GM18508 (cell line): ENCODE data around the gene ATAD3B.
"Not testable (repeated sequence)": the region's sequence is repeated elsewhere in the genome, so short reads cannot be mapped to it uniquely, and the experiment has no call there.

Experiments used
- ATAC-seq: cut with Tn5 transposase; IDR thresholded peaks from one replicate; pipeline ENCODE4 v1.9.1; 2021; ENCODE audit warnings: moderate number of reproducible peaks; ENCODE audit not compliant: insufficient read depth, unreplicated experiment

Gene ATAD3B

DNA sequence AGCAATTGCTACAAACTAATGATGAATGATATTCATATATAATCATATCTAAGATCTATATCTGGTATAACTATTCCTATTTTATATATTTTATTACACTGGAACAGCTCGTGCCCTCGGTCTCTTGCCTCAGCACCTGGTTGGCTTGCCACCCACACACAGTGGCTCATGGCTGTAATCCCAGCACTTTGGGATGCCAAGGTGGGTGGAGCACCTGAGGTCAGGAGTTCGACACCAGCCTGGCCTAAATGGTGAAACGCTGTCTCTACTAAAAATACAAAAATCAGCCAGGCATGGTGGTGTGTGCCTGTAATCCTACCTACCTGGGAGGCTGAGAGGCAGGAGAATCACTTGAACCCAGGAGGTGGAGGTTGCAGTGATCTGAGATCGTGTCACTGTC lies 34.2 kb downstream of the ATAD3B start:
- ATAC-seq: not testable (repeated sequence)

DNA sequence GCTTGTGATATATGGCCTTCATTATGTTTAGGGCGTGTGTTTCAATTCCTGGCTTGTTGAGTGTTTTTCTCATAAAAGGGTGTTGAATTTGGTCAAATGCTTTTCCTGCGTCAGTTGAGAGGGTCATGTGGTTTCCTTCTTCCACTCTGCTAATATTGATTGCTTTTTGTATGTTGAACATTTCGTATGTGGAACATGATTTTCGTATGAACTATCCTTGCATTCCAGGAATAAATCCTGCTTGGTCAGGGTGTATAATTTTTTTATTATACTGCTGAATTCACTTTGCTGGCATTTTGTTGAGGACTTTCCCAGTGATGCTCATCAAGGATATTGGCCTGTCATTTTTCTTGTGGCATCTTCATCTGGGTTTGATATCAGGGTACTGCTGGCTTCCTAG lies 35.7 kb downstream of the ATAD3B start:
- ATAC-seq: no peak

DNA sequence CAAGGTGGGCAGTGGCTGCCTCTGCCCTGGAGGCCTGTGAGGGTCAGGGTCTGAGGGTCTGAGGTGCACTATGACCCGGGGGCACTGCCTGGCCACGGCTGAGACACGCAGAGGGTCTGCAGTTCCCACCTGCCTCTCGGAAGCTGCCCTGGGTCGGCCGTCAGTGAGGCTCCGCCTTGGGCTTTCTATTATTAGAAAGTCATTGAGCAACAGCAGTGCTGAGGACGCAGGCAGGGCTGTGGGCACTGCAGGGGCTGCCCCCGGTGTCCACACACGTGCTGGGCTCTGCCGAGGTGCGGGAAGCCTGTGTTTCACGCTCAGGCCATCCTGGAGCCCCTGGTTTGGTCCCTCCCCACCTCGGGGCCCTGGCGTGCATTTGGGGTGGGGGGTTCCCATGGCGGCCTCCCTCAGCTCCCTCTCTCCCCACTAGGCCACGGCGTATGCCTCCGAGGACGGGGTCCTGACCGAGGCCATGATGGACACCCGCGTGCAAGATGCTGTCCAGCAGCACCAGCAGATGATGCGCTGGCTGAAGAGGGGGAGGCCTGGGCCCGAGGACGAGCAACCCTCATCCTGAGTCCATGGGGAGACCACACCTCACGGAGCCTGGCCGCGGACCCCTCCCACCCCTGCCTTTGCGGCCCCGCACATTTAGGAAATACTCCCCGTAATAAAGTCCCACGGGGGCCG lies 37.4 kb downstream of the ATAD3B start:
- ATAC-seq: not testable (repeated sequence)

DNA sequence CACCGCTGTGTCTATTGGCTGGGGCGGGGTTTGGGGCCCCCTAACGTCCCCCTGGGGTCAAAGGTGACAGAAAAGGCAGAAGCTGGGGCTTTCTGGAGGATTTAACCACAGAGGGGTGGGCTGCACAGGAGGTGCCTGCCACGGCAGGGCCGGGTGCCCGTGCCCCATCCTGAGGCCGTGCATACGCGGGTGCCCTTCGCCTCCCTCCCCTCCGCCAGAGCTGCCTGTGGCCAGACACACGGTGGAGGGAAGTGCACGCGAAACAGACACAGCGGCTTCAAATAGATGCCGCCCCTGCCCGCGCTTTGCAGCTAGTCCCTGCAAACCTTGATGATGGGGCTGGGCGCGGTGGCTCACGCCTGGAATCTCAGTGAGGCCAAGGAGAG lies 37.9 kb downstream of the ATAD3B start:
- ATAC-seq: not testable (repeated sequence)

DNA sequence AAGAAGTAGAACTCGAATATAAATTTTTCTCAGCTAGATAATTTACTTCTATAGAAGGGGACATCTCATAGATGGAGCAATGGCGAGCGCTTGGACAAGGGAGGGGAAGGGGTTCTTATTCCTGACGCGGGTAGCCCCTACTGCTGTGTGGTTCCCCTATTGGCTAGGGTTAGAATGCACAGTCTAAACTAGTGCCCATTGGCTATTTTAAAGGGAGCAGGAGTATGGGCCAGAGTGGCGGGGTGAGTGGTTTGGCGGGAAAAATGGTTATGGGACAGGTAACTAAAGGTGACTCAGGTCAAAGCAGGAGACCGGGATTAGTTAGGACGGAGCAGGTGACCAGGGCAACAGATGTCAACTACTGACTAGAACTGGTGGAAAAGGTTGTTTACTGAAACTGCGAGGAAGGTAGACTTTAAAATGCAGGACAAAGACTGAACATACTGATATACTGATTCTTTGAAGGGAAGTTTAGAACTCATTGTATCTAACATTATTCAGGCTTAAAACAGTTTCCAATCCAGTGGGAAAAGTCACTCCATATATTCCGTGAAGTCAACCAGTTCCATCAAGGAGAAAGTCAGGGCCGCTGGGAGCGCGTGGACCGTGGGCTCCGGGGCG lies 39.5 kb downstream of the ATAD3B start:
- no peak for ATAC-seq

DNA sequence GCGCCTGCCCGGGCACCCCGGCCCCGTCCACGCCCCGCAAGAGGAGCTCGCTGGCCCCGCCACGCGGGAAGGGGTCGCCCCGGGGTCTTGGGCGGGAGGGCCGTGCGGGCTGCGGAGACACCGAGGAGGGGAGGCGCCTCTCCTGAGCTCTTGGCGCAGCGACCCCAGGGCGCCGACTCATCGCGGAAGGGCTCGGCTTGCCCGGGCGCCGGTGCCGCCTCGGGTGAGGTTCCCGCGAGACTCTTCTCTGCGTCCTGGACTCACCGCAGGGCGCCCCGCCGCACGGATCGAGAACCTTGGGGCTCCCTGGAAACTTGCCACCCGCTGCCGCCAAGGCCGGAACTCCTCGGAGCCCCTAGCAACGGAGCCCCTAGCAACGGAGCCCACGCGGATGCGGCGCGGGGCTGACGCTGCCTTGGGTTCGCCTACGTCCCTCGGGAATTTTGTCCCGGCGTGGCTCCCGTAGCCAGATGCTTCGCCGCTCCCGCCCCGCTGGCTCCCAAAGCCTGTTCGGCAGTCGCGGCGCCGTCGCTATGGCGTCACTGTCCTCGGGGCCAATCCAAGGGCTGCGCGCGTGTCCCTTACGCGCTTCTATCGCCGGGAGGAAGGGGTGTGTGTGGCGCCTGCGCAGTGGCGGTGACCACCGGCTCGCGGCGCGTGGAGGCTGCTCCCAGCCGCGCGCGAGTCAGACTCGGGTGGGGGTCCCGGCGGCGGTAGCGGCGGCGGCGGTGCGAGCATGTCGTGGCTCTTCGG lies 40.1 kb downstream of the ATAD3B start, which contains the start of gene ATAD3A:
ATAD3A (plus strand) TSS at position 630 of the 753 bp plus-strand sequence; CDS start at position 737, 107 bp downstream.
- no peak for ATAC-seq

DNA sequence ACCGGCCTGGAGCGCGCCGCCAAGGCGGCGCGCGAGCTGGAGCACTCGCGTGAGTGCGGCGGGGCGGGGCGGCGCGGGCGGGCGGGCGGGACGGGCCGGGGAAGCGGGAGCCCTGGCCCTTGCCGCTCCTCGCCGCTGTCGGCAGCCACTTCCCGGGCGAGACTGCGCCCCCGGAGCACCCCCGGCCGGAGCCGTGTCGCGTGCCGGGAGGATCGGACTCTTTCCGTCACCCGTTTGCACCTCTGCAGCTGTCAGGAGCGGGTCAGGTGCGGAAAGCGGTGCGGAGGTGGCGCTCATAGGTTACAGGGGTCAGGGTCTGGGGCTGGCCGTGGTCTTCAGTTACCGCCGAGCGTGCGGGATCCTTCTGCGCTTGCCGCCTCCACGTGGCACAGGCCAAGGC lies 40.9 kb downstream of the ATAD3B start:
- not testable (repeated sequence) for ATAC-seq

DNA sequence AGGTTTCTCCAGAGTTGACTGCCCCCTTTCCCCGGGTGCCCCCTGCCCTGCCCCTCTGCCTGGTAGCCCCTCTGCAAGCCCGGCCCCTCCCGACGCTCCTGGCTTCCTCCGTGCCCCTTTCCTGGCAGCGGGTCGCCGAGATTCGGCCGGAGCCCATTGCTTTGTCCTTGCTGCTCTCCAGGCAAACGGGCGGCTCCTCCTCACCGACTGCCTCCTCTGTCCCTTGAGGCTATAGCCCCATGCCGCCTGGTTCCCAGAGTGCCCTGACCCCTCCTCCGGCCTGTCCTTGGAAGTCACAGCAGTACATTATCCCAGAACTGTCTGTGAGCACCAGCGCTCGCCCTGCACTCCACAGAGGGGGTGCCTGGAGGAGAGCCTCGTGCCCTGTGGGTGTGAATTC lies 42.1 kb downstream of the ATAD3B start:
- not testable (repeated sequence) for ATAC-seq

DNA sequence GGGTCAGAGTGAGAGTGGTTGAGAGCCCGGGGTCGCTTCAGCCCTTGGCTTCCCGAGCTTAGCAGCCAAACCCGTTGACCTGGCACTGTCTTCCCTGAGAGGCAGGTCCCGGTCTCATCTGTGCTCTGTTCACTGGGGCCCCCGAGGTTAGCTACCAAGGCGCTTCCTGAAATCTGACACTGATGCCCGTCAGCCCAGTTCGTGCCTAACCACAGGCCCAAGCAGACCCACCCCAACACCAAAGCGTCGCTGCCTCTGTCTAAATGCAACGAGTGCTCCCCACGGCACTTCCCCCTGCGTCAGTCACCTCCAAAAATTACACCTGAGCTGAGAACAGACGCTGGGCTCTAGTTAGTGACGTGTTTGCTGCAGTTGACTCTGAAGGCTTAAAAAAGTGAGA lies 42.8 kb downstream of the ATAD3B start:
- not testable (repeated sequence) for ATAC-seq

DNA sequence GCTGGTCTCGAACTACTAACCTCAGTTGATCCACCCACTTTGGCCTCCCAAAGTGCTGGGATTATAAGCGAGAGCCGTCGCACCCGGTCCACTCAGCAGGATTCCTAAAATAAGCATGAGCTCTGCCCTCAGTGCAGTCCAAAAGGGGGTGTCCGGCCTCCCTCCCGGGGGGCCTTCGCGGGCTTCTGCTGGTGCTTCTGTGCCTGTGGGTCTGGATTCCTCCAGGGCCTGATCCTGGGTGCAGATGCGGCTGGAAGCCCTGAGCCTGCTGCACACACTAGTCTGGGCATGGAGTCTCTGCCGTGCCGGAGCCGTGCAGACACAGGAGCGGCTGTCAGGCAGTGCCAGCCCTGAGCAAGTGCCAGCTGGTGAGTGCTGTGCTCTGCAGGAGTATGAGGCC lies 45.4 kb downstream of the ATAD3B start:
- not testable (repeated sequence) for ATAC-seq

DNA sequence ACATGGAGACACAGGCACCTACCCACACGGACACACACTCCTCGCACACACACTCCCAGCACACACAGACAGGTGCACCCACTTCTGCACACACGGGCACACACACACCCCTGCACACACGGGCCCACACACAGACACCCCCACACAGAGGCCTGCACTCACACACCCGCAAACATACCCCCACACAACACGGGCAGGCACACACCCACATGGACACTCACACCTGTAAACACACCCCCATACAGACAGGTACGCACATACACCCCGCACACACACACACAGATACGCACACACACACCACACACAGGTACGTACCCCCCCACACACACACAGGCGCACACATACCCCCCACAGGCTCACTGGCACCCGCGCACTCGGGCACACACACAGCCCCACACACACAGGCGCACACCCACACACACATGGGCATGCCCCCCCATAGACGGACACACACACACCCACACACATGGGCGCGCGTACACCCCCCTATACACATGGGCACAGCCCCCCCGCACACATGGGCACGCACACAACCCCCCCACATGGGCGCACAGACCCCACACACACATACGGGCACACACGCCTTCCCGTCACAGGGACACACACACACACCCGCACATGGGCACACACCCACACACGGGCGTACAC lies 46.5 kb downstream of the ATAD3B start:
- ATAC-seq: no peak

DNA sequence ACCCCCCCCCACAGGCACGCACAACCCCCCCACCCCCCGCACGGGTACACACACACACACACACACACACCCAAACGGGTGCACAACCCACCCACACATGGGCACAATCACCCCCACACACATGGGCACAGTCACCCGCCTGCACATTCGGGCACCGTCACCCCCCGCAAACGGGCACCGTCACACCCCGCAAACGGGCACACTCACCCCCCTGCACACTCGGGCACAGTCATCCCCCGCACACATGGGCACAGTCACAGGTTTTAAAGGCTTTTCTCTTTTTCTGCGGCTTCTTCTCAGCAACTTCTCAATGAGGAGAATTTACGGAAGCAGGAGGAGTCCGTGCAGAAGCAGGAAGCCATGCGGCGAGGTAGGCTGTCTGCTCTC lies 47.0 kb downstream of the ATAD3B start:
- ATAC-seq: not testable (repeated sequence)

DNA sequence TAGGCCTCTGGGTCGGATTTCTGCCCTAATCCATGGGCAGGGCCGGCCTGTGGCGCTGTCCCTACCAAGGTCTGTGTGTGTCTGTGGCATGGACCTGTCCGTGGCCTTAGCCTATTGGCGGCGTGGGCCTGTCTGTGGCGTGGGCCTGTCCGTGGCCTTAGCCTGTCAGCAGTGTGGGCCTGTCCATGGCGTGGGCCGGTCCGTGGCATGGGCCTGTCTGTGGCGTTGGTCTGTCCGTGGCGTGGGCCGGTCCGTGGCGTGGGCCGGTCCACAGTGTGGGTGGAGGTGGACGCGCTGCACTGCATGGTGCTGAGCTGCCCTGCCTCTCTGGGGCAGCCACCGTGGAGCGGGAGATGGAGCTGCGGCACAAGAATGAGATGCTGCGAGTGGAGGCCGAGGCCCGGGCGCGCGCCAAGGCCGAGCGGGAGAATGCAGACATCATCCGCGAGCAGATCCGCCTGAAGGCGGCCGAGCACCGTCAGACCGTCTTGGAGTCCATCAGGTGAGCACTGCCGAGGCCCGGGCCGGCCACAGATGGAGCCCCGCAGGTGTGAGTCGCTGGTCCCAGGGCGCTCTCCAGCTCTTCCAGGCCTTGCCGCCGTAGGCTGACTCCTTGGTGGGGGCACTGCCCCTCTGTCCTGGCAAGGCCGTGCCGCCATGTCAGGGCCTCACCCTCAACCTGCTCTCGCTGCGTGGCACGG lies 48.4 kb downstream of the ATAD3B start:
- not testable (repeated sequence) for ATAC-seq

DNA sequence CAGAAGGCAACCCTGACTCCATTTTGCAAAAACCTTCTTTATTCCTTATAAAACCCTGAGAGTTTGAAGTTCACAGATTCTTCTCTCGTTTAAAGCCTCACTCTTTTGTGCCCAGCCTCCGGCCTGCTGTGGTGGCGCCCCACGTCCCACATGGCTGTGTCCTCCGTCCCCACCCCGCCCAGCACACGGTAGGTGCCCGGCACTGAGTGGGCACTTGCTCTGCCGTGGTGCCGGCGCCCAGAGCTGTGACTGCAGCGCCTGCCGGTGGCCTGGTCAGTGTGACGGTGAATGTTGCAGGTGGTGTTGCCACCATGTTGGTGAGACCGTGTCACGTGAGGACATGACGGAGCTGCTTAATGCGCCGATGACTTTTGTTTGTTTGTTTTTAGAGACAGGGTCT lies 49.8 kb downstream of the ATAD3B start:
- no peak for ATAC-seq

DNA sequence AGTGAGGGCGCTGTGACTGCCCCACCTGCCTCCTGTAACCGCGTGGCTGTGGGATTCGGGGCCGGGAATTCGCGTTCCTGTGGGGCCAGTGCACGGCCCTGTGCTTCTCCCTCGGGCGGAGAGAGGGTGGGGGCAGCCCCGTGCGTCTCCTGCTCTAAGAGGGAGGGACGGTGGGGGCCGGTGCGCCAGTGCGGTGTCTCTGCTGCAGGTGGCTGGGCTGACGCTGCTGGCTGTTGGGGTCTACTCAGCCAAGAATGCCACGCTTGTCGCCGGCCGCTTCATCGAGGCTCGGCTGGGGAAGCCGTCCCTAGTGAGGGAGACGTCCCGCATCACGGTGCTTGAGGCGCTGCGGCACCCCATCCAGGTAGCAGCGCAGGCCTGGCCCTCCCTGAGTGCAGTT lies 51.0 kb downstream of the ATAD3B start:
- not testable (repeated sequence) for ATAC-seq

DNA sequence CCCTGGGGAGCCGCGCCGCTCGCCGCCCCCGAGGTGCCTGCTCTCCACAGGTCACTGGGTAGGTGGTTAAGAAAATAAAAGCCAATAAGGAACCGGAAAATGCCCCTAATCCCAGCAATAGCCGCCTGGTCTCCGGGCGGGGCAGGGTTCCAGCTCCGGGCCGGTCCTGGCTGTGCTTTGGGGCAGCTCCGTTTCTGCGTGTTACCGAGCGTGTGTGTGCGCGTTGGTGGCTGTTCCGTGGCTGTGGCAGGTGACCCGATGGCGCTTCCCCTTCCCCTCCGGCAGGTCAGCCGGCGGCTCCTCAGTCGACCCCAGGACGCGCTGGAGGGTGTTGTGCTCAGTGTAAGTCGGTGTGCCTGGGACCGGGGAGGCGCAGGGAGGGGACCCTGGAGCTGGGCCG lies 51.7 kb downstream of the ATAD3B start:
- ATAC-seq: not testable (repeated sequence)

DNA sequence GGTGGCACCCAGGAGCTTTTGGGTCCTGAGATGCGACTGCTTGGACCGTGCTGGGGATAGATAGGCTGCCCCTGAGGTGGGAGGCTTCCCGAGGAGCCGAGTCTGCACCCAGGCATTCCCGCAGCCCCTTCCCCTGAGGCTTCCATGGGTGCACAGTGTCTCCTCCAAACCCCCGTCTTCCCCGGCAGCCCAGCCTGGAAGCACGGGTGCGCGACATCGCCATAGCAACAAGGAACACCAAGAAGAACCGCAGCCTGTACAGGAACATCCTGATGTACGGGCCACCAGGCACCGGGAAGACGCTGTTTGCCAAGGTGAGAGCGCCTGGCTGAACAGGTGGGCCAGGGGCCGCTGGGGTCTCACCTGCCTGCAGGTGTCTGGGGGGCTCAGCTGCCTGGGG lies 52.1 kb downstream of the ATAD3B start:
- ATAC-seq: not testable (repeated sequence)

DNA sequence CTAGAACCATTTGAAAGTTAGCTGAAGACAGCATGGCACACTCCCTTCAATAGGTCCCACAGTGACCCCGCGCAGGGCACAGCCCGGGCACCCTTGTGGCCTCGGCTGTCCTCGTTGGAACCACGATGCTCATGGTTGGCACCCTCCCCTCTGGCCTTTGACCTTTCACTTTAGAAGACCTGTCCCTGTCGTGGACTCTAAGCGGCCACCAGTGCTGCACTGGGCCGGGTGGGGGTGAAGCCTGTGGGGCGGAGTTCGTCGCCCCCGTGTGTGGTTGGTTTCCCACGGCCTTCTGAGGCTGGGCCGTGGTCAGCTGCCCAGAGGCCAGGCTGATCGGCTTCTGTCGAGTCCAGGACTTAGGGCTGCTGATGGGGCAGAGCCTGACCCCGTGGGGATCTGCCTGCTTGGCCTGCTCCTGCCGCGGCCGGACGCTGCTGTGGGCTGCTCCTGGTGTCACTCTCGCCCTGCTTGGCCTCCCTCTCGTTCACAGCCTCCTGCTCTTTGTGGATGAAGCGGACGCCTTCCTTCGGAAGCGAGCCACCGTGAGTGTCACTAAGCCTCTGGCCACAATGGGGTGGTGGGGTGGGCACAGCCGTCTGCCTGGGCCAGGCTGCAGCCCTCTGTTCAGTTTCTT lies 53.3 kb downstream of the ATAD3B start:
- not testable (repeated sequence) for ATAC-seq

DNA sequence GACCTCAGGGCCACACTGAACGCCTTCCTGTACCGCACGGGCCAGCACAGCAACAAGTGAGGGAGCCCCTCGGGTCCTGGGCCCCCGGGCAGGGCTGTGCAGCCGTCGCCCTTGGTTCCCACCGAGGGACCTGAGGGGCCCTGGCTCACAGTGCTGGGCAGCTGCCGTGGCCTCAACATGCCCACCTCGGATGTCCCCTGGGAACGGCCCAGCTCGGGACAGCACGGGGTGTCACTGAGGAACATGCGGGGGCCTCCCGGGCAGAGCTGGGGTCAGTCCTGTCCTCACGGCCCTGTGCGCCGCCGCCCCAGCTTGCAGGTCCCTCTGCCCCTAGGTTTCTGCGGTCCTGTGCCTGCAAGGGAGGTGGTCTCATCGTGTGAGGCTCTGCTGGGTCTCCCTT lies 54.9 kb downstream of the ATAD3B start:
- not testable (repeated sequence) for ATAC-seq
